Measurements from ENCODE around the gene ZNF621. TPM values are rescaled to one million over a fixed set of nuclear protein-coding genes. Genes with fewer than 3 reads are reported as not detected.

Gene ZNF621
- total and polyA plus RNA-seq, 2 of the 8 experiments (the other 6 are each of a cell fraction or from before 2014, with no cell fraction given) = 10.9 to 15.4 TPM

DNA sequence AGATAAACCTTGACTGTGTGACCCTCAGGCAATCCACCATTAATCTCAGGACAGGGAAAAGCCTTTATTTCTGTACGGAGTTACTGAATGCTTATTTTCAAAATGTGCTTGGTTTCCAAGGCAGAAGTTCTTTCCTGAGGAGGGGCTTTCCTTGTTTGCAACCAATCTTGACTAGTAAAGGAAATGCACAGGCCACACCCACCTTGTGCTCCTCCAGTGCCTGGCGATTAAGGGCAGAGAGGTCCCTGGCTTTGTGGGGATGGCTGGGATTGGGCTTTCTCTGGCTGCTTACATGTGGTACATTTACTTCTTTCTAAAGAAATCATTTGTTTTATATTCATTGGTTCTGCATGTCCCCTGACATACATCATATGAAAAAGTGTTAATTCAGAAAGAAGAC, 47.8 kb downstream of the ZNF621 start:
- no peak overlapping the region for H2BK20ac ChIP-seq (ENCODE audit: low read length)
- no peak overlapping the region for H3K4me2 ChIP-seq (ENCODE audit: insufficient read depth in 1 of 2, low read depth in 2 of 2, low read length in 2 of 2)
- no peak overlapping the region for H2BK12ac ChIP-seq (ENCODE audit: low read depth, low read length)
- no peak overlapping the region for H4K5ac ChIP-seq (ENCODE audit: insufficient read length, low read depth, low read length)
- no peak overlapping the region for H3K4ac ChIP-seq (replicated peaks; ENCODE audit: insufficient read length, low read depth, low read length)
- no peak overlapping the region for H3K23ac ChIP-seq (ENCODE audit: insufficient read length)
- H3K4me1 ChIP-seq (replicated peaks in 1 of 4; ENCODE audit: control insufficient read depth in 3 of 4, insufficient read depth in 4 of 4, low read length in 3 of 4) = no peaks in the 10 kb centered on the region; a peak in 2 of 7 replicates
- no peak overlapping the region for H3K27ac ChIP-seq (ENCODE audit: low read depth, low read length)
- H3K27me3 ChIP-seq (replicated peaks in 1 of 4; ENCODE audit: control insufficient read depth in 3 of 4, extremely low read depth in 1 of 4, insufficient read depth in 3 of 4, low read length in 3 of 4) = no peaks in the 10 kb centered on the region
- no peak overlapping the region for H2BK15ac ChIP-seq (ENCODE audit: low read length)
- FAIRE-seq = no peak
- POLR2A ChIA-PET (ENCODE audit: partially characterized antibody) = no interaction called here
- no peak overlapping the region for H4K91ac ChIP-seq (replicated peaks; ENCODE audit: insufficient read length, low read length)
- peaks cover 0 to 6% (median 1%) of the 10 kb centered on the region in 4 experiments; a peak in 2 of 8 replicates for H3K36me3 ChIP-seq (ENCODE audit: control insufficient read depth in 2 of 4, insufficient read depth in 4 of 4, low read length in 3 of 4)
- no peak overlapping the region for H2AK5ac ChIP-seq (ENCODE audit: low read depth, low read length)
- H4K8ac ChIP-seq (ENCODE audit: extremely low read depth, insufficient read depth, low read length) = no peak overlapping the region
- no peak overlapping the region for H3K9ac ChIP-seq (replicated peaks in 1 of 4; ENCODE audit: extremely low read depth in 1 of 4, low read depth in 3 of 4, low read length in 3 of 4)
- no peak overlapping the region for H2BK5ac ChIP-seq (ENCODE audit: low read depth, low read length)
- H3K23me2 ChIP-seq (ENCODE audit: low read depth, low read length) = peaks cover 2% of the 10 kb centered on the region; the same call in 1 of the 2 replicates
- no peaks in the 10 kb centered on the region for H3K79me2 ChIP-seq (ENCODE audit: control insufficient read depth in 1 of 2, insufficient read depth in 2 of 2, low read length in 2 of 2)
- H2AFZ ChIP-seq (ENCODE audit: low read length) = peak overlapping the region; percentile 90; the same call in 1 of the 2 replicates
- H3K18ac ChIP-seq (ENCODE audit: extremely low read depth, low read length) = no peak overlapping the region
- no peak overlapping the region for H3K56ac ChIP-seq (replicated peaks; ENCODE audit: insufficient read length, low read depth, low read length)
- H3K9me3 ChIP-seq (ENCODE audit: insufficient read depth in 2 of 2, low read depth in 1 of 2, low read length in 1 of 2) = peaks cover 8% of the 10 kb centered on the region in 2 experiments
- DNase-seq (ENCODE audit: low read depth in 1 of 2, low spot score in 2 of 2) = no peak
- 79% methylated on average over 2 of the region's 2 CpGs; no CpG with 5 or more reads in 1 of the 2 experiments for WGBS, 2 experiments (ENCODE audit: extremely low coverage in 1 of 2, insufficient coverage in 1 of 2, insufficient read length in 1 of 2, insufficient replicate concordance in 2 of 2, low coverage in 1 of 2, low lambda C conversion rate in 2 of 2, missing lambda C conversion rate in 1 of 2)
- H4K20me1 ChIP-seq (replicated peaks in 1 of 2; ENCODE audit: control insufficient read depth in 1 of 2, insufficient read depth in 2 of 2, low read length in 2 of 2) = no peaks in the 10 kb centered on the region
- CTCF ChIA-PET (ENCODE audit: partially characterized antibody) = no interaction called here
- no peaks in the 10 kb centered on the region for H3K79me1 ChIP-seq (ENCODE audit: low read depth, low read length)
- no peak overlapping the region for H3K14ac ChIP-seq (ENCODE audit: insufficient read length)
- no peak overlapping the region for H3K4me3 ChIP-seq (ENCODE audit: extremely low read depth in 1 of 4, insufficient read depth in 2 of 4, low read depth in 3 of 4, low read length in 4 of 4)
- H2BK120ac ChIP-seq (replicated peaks; ENCODE audit: low read depth, low read length) = no peak overlapping the region
- TF ChIP-seq CTBP2 (IDR thresholded peaks at IDR 0.05; ENCODE audit: borderline replicate concordance, insufficient read depth, insufficient read length, low read length) (no peak), SIN3A (conservative IDR thresholded peaks at IDR 0.05 in 1 of 2, IDR thresholded peaks at IDR 0.05 in 1 of 2; ENCODE audit: low read depth in 1 of 2, low read length in 2 of 2) (no peak), PHF8 (conservative IDR thresholded peaks at IDR 0.05; ENCODE audit: low read depth, low read length) (no peak), SP2 (IDR thresholded peaks at IDR 0.05; ENCODE audit: low read length) (no peak), TAF7 (optimal IDR thresholded peaks at IDR 0.05; ENCODE audit: borderline replicate concordance, low read depth, low read length) (no peak), GTF2F1 (IDR thresholded peaks at IDR 0.05; ENCODE audit: borderline replicate concordance, low read depth, low read length) (no peak), EP300 (IDR thresholded peaks at IDR 0.05; ENCODE audit: borderline replicate concordance in 1 of 2, low read depth in 2 of 2, low read length in 2 of 2) (no peak), KDM1A (IDR thresholded peaks at IDR 0.05; ENCODE audit: borderline replicate concordance, low read length) (no peak), NANOG (IDR thresholded peaks at IDR 0.05; ENCODE audit: insufficient read depth, low read depth, low read length, poor library complexity, severe bottlenecking) (no peak), BCL11A (IDR thresholded peaks at IDR 0.05; ENCODE audit: low read depth in 2 of 2, low read length in 2 of 2) (no peak), SAP30 (IDR thresholded peaks at IDR 0.05; ENCODE audit: insufficient read depth, insufficient replicate concordance, low read length) (no peak), SP4 (IDR thresholded peaks at IDR 0.05; ENCODE audit: low read length) (no peak)
- TF ChIP-seq, protein P1, sequence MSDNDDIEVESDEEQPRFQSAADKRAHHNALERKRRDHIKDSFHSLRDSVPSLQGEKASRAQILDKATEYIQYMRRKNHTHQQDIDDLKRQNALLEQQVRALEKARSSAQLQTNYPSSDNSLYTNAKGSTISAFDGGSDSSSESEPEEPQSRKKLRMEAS (IDR thresholded peaks at IDR 0.05) = no peak

Data from H1 (cell line).